Mesodermal cell (in vitro differentiated cells): ENCODE results near the gene NTRK1.

Source experiments
- H3K27ac ChIP-seq: 2 replicates; pipeline ENCODE4 v1.7.0; 2013; ENCODE audit warnings: mild to moderate bottlenecking, low read depth, low read length, moderate library complexity; ENCODE audit not compliant: severe bottlenecking
- H3K36me3 ChIP-seq: 2 replicates; pipeline ENCODE4 v1.7.1; 2013; ENCODE audit warnings: mild to moderate bottlenecking, low read length, moderate library complexity; ENCODE audit not compliant: control insufficient read depth, insufficient read depth
- H3K4me1 ChIP-seq: one replicate; pipeline ENCODE4 v1.7.1; 2013; ENCODE audit warnings: mild to moderate bottlenecking, low read length; ENCODE audit not compliant: insufficient read depth, control insufficient read depth, poor library complexity, severe bottlenecking
- H3K4me3 ChIP-seq: 2 replicates; pipeline ENCODE4 v1.7.0; 2013; ENCODE audit warnings: low read length, control low read depth, mild to moderate bottlenecking; ENCODE audit not compliant: insufficient read depth, poor library complexity, severe bottlenecking; ENCODE audit errors: extremely low read depth
- H3K9me3 ChIP-seq: 2 replicates; pipeline ENCODE4 v1.7.1; 2013; ENCODE audit warnings: mild to moderate bottlenecking, low read length, moderate library complexity; ENCODE audit not compliant: control insufficient read depth
- WGBS, 2 experiments: methylation state at CpG; one replicate each; pipeline ENCODE4 v1.1.5; 2013; ENCODE audit warnings: missing lambda C conversion rate in 2 of 2; ENCODE audit not compliant: insufficient coverage in 2 of 2; 5-methylcytosine and 5-hydroxymethylcytosine counted together

NTRK1 gene

DNA sequence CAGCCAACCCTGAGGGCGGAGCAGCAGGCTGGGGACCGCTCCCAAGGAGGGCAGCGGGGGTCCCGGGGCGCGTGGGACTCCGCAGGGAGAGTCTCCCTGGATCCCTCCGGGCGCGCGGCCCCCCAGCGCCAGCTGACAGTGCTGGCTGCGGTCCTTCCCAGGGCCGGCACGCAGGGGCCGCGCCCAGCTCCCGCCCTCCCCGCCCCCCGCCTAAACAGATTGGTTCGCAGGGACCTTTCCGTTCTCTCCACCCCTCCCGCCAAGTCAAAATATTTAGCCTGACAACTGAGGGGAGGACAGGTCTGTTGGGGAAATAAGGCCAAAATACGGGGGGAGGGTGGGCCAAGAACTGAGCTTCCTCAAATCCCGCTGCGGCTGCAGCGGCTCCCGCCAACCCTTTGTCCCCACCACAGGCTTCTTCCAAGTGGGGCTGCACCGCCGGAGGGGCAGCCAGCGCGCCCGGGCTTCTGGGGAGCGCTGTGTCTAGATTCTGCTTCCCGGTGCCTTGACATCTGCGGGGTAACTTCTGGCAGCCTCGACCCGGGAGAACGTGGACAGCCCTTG, 1.6 kb upstream of the NTRK1 start, which contains the start of gene INSRR:
INSRR (minus strand) TSS at position 159 of the 564 bp plus-strand sequence. CDS start 496 bp downstream, outside the sequence.
- no peaks in the 10 kb centered on the region for H3K9me3 ChIP-seq

DNA sequence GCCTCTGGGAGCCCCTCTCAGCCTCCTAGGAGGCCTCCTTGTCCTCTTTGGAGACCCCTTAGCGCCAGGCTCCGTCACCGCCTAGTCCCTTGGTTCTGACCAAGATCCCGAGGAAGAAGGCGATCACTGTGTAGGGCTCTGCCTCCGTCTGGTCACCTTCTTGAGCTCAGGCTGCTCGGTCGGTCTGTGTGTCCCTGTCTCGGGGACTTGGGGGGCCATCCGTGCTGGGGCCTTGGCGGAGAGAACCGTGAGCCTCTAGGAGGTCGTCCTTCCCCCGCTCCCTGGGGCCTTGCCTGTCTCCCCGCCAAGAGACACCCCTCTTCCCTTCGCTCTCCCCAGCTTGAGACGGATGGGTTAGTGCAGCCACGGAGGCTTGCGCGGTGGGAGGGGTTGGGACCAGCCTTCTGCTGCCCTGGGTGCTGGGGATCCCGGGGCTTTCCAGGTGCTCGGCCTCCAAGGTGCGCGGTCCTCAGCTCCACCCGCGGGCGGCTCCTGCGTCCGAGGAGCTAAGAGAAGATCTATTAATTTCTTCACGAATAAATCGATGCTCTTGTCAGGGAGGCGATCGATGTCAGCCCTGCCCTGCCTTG, 1.0 kb upstream of the NTRK1 start:
- H3K4me3 ChIP-seq, result peak overlapping the region; percentile 41
- no peaks in the 10 kb centered on the region for H3K9me3 ChIP-seq
- no peaks in the 10 kb centered on the region for H3K36me3 ChIP-seq
- no peak overlapping the region for H3K27ac ChIP-seq
- H3K4me1 ChIP-seq, result peaks cover 21% of the 10 kb centered on the region
- 2 to 3% methylated on average over 29 to 33 of the region's 33 CpGs for WGBS, 2 experiments

More for the DNA sequence above, 1.6 kb upstream of the NTRK1 start, which contains the start of gene INSRR:
- WGBS, 2 experiments, result 1% methylated on average over 25 to 27 of the region's 39 CpGs
- Histone ChIP-seq H3K4me3 (peak within 1 kb of the TSS; percentile 41), H3K36me3 (no peaks in the 10 kb centered on the region), H3K27ac (no peak within 1 kb of the TSS), H3K4me1 (peaks cover 21% of the 10 kb centered on the region)

DNA sequence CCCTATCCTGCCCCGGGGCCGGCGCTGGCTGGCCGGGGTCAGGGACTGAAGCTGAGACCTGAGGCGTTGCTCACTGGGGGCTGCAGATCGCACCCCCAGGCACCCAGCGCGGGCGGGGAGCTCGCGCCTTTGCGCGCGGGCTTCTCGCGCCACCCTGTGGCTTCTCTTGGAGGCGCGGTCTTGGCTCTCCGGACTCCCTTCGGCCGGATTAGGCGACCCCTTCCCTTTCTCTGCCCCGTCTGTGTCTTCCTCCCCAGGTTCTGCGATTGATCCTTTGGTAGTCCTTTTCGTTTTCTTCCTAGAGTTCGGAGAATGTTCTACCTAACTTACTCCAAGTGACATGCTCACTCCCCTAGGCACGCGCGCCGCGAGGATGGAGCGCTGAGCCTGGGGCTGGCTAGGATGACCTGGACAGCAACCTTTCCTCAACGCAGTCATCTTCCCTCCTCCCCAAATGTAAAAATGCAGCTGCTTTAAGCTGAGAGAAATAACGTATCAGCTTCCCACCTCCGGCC, 495 bp upstream of the NTRK1 start:
- peaks cover 21% of the 10 kb centered on the region for H3K4me1 ChIP-seq
- WGBS, 2 experiments, result 1% methylated on average over 28 to 30 of the region's 35 CpGs
- H3K9me3 ChIP-seq, result no peaks in the 10 kb centered on the region
- peak overlapping the region; percentile 41 for H3K4me3 ChIP-seq
- H3K36me3 ChIP-seq, result no peaks in the 10 kb centered on the region
- peak overlapping the region; percentile 16 for H3K27ac ChIP-seq

DNA sequence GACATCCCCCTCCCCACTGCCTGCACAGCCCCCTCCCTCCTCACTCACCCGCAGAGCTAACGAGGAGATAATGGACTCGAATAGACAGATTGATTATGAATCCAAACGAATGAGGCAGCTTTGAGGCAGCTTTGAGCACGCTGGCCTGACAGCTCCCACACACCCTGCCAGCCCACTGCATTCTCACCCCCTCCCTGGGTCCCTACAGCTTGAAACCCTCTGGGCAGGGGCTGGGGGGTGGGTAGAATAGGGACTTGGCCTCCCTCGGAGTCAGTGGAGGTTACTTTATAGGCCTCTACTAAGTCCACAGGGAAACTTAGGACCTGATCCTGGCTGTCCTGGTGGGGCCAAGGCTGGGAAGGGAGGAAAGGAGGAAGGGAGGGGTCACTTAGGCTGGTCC, 1.9 kb downstream of the NTRK1 start:
- Histone ChIP-seq H3K4me1 (peaks cover 31% of the 10 kb centered on the region), H3K4me3 (no peak overlapping the region), H3K36me3 (no peaks in the 10 kb centered on the region), H3K27ac (peak overlapping the region; percentile 69), H3K9me3 (no peaks in the 10 kb centered on the region)
- WGBS, 2 experiments, result 71% methylated on average over 4 of the region's 6 CpGs; no CpG with 5 or more reads in 1 of the 2 experiments

DNA sequence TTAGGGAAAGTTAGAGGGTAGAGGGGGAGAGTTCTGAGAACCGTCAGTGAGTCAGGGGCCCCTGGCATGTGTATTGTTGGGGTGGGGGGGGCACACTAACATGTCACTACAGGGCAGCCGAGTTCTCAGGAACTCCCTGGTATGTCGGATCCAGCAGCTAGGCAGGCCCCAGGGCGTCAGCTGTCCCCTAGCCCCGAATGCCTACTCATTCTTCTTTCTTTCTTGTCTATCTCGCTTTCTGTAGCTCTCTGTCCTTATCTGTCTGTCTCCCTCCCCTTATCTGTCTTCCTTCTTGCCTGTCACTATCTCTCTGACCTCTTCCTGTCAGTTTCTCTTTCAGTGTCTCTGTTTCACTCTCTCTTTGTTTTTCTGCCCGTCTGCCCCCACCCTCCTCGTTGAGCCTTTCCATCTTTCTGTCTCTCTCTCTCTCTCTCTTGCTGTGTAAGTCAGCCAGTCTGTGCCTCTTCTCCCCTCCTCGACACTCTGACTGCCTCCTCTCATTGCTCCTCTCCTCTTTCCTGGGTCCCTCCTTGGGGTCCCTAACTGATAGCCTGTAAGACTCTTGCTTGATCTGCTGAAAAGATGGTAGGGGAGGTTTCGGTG, 2.4 kb downstream of the NTRK1 start:
- WGBS, 2 experiments, result 24 to 30% methylated on average over 8 to 10 of the region's 10 CpGs
- H3K9me3 ChIP-seq, result no peaks in the 10 kb centered on the region
- H3K4me1 ChIP-seq, result peaks cover 31% of the 10 kb centered on the region
- no peak overlapping the region for H3K4me3 ChIP-seq
- no peaks in the 10 kb centered on the region for H3K36me3 ChIP-seq
- peak overlapping the region; percentile 69 for H3K27ac ChIP-seq

DNA sequence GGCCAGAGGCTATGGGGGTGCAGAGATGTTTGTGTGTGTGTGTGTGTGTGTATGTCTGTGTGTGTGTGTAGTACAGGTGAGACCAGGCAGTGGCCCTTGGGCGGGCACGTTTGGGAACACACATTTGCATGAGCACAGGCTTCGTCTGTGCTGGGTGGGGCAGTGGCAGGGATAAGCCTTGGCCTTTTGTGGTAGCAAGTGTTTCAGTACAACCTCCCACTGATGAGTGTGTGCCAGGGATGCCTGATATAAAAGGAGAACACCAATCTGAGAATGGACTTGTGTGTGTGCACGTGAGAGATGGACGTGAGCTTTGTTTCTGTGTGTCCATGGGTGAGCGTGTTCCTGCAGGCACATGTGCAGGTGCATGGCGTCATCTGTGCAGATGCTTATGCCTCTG, 3.0 kb downstream of the NTRK1 start:
- Histone ChIP-seq H3K4me3 (no peak overlapping the region), H3K9me3 (no peaks in the 10 kb centered on the region), H3K36me3 (no peaks in the 10 kb centered on the region), H3K4me1 (peaks cover 31% of the 10 kb centered on the region), H3K27ac (peak overlapping the region; percentile 69)
- 73 to 84% methylated on average over 6 to 7 of the region's 7 CpGs for WGBS, 2 experiments

DNA sequence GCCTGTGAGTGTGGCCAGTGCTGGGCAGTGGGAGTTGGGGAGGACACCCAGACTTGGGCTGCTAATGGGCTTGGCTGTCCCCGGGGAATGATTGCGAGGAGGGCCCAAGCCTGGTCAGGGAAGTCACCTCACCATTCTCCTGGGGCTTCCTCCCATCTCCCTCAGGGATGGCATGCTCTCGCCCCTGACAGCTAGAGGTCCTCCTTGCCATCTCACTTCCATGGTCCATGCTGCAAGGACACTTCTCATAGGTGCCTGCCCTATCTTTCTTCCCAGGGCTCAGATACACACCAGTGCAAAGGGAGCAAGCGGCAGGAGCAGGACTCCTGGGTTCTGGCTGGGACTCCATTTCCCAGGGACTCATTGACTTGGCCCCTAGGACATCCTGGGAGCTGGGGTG, 4.1 kb downstream of the NTRK1 start:
- H3K9me3 ChIP-seq, result no peaks in the 10 kb centered on the region
- WGBS, 2 experiments, result 73 to 89% methylated on average over 3 to 4 of the region's 4 CpGs
- H3K4me3 ChIP-seq, result no peak overlapping the region
- no peak overlapping the region for H3K27ac ChIP-seq
- peaks cover 31% of the 10 kb centered on the region for H3K4me1 ChIP-seq
- no peaks in the 10 kb centered on the region for H3K36me3 ChIP-seq

DNA sequence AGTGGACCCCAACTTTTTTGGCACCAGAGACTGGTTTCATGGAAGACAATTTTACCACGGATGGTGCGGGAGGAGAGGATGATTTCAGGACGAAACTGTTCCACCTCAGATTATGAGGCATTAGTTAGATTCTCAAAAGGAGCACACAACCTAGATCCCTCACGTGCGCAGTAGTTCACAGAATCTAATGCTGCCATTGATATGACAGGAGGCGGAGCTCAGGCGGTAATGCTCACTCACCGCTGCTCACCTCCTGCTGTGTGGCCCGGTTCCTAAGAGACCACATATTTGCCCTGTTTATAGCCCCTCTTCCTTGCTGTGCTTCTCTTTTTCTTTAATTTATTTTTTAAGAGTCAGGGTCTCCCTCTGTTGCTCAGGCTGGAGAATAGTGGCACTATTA, 4.6 kb downstream of the NTRK1 start:
- Histone ChIP-seq H3K9me3 (no peaks in the 10 kb centered on the region), H3K27ac (no peak overlapping the region), H3K4me3 (no peak overlapping the region), H3K4me1 (peaks cover 30% of the 10 kb centered on the region), H3K36me3 (no peaks in the 10 kb centered on the region)
- 69 to 84% methylated on average over 9 of the region's 9 CpGs for whole genome bisulfite sequencing, 2 experiments

DNA sequence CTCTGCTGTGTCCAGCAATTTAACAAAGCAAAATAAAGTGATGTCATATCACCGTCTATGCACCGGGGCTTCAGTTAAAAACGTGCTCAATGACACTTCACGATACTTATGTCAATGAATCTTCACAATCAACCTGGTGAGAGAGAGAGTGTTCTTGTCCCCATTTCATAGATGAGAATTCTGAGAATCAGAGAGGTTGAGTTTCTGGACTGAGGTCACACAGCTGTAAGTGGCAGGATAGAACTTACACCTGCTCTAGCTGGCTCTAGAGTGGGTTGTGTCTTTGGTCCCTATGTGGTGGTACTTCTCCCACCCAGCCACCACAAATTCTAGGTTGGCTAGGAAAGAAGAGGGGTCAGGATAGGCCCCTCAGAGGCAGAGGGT, 5.2 kb downstream of the NTRK1 start:
- Histone ChIP-seq H3K27ac (no peak overlapping the region), H3K4me3 (no peak overlapping the region), H3K9me3 (no peaks in the 10 kb centered on the region), H3K4me1 (peaks cover 27% of the 10 kb centered on the region), H3K36me3 (no peaks in the 10 kb centered on the region)
- 85 to 92% methylated on average over 4 of the region's 4 CpGs for WGBS, 2 experiments

DNA sequence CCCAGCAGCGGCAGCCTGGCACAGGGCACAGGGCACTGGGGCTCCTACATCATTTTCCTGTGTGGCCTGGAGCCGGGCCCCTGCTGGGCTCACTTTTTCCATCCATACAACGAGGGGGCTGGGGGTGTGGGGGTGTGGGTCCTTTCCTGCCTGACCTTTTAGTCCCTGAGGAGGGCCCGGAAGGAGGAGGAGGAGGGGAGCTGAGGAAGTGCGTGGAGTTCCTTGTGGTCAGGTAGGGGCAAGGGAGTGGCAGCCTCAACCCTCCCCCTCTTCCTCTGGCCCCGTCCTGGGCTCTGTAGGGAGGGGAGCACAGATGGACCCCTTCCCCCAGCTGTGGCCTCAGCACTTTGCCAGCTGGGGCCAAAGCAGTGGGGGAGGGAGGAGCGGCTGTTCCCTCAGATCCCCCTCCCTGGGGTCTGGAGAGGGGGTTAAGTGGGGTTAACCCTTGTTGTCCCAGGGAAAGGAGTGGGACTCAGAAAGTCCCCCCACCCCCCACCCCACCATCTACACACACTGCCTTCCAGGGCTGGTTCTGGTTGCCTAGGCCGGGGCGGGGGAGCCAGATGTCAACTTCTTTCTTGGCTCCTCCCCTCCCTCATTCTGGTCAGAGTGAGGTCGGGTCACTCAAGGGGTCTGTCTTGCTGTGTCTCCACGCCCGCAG, 5.7 kb downstream of the NTRK1 start:
- Histone ChIP-seq H3K9me3 (no peaks in the 10 kb centered on the region), H3K36me3 (no peaks in the 10 kb centered on the region), H3K27ac (no peak overlapping the region), H3K4me1 (peaks cover 27% of the 10 kb centered on the region), H3K4me3 (no peak overlapping the region)
- WGBS, 2 experiments, result 47 to 52% methylated on average over 5 of the region's 12 CpGs
